Heart right ventricle (tissue), 16 donors: ENCODE data around the gene LAMA2. TPM values are rescaled to one million over a fixed set of nuclear protein-coding genes. Genes with fewer than 3 reads are reported as not detected.

Source experiments
- ATAC-seq, 8 donors: fragments of 200-7000 bp; cut with Tn5 transposase; one replicate each; pipeline ENCODE4 v1.9.1; 2020; ENCODE audit warnings: mild to moderate bottlenecking in 8 of 8, moderate library complexity in 8 of 8, moderate number of reproducible peaks in 1 of 8
- DNase-seq, 2 donors: peaks; one replicate each; pipeline ENCODE4 v3.0.0-alpha.2; 2020
- H3K27ac ChIP-seq, 10 donors: fragments of 200-600 bp; sonication (generic) in 2 of 10; one replicate each; pipeline versions ENCODE4 v1.5.0 to v1.8.0; 2020 to 2022; ENCODE audit warnings: mild to moderate bottlenecking in 3 of 10
- H3K27me3 ChIP-seq, 7 donors: fragments of 200-600 bp; one replicate each; pipeline ENCODE4 v1.8.0; 2021 to 2022; ENCODE audit warnings: mild to moderate bottlenecking in 2 of 7
- H3K36me3 ChIP-seq, 9 donors: fragments of 200-600 bp; sonication (generic) in 1 of 9; one replicate each; pipeline versions ENCODE4 v1.5.0 to v1.8.0; 2020 to 2022; ENCODE audit warnings: mild to moderate bottlenecking in 2 of 9
- H3K4me1 ChIP-seq, 9 donors: fragments of 200-600 bp; sonication (generic) in 1 of 9; one replicate each; pipeline versions ENCODE4 v1.5.0 to v1.8.0; 2020 to 2022; ENCODE audit warnings: mild to moderate bottlenecking in 4 of 9
- H3K4me3 ChIP-seq, 10 donors: fragments of 200-600 bp; sonication (generic) in 2 of 10; one replicate each; pipeline versions ENCODE4 v1.5.0 to v1.8.0; 2020 to 2022; ENCODE audit warnings: mild to moderate bottlenecking in 7 of 10, moderate library complexity in 2 of 10
- H3K9me3 ChIP-seq, 11 donors: fragments of 200-600 bp in 10 of 11; sonication (generic) in 2 of 11; one replicate each; pipeline versions ENCODE4 v1.5.0 to v1.8.0; 2013 to 2022; ENCODE audit warnings: mild to moderate bottlenecking in 2 of 11, control low read depth in 1 of 11, moderate library complexity in 1 of 11
- CTCF ChIP-seq, 9 donors: fragments of 200-600 bp; sonication (generic) in 2 of 9; IDR thresholded peaks; one replicate each; pipeline versions ENCODE4 v1.5.0 to v1.8.0; 2021 to 2022; ENCODE audit warnings: antibody characterized with exemption in 9 of 9, mild to moderate bottlenecking in 5 of 9, moderate library complexity in 1 of 9
- WGBS, 2 donors: extraction: QIAGEN DNeasy Blood & Tissue Kit; methylation state at CpG; one replicate each; pipeline ENCODE4 v1.1.7; 2013; ENCODE audit warnings: inconsistent platforms in 1 of 2; 5-methylcytosine and 5-hydroxymethylcytosine counted together
- intact Hi-C, 10 donors: fragments of 100-400 bp; cut with DNase I; formaldehyde crosslinking; loops; one replicate each; pipeline versions ENCODE4 v1.11.1 to v1.14.2; 2022
- polyA plus RNA-seq, 2 donors: library from polyadenylated mRNA; stranded (reverse); fragments of 200-250 nt; gene quantifications; one replicate each; pipeline ENCODE4 v1.2.3, GENCODE V29; 2013
- total RNA-seq, 10 donors: library from RNA; stranded (reverse); fragmentation: NEBNext Ultra II Directional in 3 of 10; extraction: Animal tissue kit (Norgen Biotek cat#: 25700) in 3 of 10; gene quantifications; one replicate each; pipeline versions ENCODE4 v1.2.1 to v1.2.4, GENCODE V29; 2021 to 2023
- donor health status: Arrhythmogenic right ventricular cardiomyopathy.
- donor health status: ischemic (EF 13 %, LVEDD 7.1; RV severe dilation, severe dysfunction).
- donor health status: healthy with polysubstance abuse.
- donor health status: DM: no; HTN: yes; CAD: no.
- donor health status: DM: no; HTN: no; CAD: no.
- donor health status: ischemic (EF 25% LVEDD 6.9; RV normal size, moderate dysfunction).
- donor health status: ischemic (EF 25% LVEDD 5.7; RV mildly dilated, moderate dysfunction).
- donor health status: healthy.
- donor health status: DM: yes; HTN: yes; CAD: no.
- donor health status: Ischemic cardiomyopathy.
- donor health status: ischemic (EF 35%, LVEDD 5.7; RV mildly dilated, moderate dysfunction).
- donor health status: nonischemic (EF 11% LVEDD 7.7; RV severe dilation, severe dysfunction).
- donor health status: DM: yes; HTN: yes; CAD: no.
- donor health status: PGD.
- donor health status: ischemic (EF 29% LVEDD 5.4; RV normal size, mild dysfunction).
- donor health status: nonischemic (EF 23%, LVEDD 6.1; RV moderate dilation, normal function).

The LAMA2 gene
- total and polyA plus RNA-seq, 12 donors = 31.1 to 293 (median 223) TPM

DNA sequence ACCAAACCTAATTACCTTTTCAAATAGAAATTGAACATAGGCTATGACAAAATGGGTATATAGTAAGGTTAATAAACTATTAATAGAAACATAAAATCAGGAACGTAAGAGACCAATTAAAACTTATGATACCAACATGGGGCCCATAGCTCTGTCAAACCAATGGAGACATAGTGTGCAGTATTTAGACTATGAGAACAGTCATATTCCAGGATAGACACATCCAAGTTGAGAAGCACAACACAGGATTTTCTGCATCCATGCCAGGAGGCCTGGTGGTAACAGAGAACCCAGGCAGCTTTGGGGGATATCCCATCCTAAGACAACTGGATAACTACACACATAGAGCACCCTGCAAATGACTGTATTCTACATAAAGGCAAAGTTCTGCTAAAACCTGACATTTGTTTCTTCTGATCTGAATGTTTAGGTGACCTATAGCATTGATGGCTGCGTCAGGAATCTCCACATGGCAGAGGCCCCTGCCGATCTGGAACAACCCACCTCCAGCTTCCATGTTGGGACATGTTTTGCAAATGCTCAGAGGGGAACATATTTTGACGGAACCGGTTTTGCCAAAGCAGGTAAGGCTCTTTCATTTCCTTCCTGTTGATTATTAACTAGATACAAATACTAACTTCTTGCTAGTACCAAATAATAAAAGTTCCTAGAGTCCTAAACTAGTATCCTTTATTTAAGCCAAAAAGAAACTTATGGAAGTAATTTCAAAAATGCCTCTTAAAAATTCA is 624.3 kb downstream of the LAMA2 start:
- no peak for TF ChIP-seq CTCF (IDR thresholded peaks at IDR 0.05)
- WGBS, 2 donors = 83 to 86% methylated on average over 5 of the region's 5 CpGs
- ATAC-seq (peak in 6 of 8 donors; percentile 23 to 51 (median 44)), DNase-seq (no peak)
- Histone ChIP-seq H3K4me1 (peaks cover 0 to 55% (median 17%) of the 10 kb centered on the region in 9 donors), H3K27ac (peak overlapping the region in 3 of 10 donors; percentile 17 to 47 (median 31)), H3K36me3 (peaks cover 0 to 96% (median 13%) of the 10 kb centered on the region in 9 donors), H3K9me3 (no peaks in the 10 kb centered on the region), H3K4me3 (no peak overlapping the region), H3K27me3 (no peaks in the 10 kb centered on the region)
- intact Hi-C loops = loop anchor here in 2 of 10 donors (10.0 kb wide), 2 partner anchors 68 to 228 kb away; no protein-coding TSS in a partner anchor

GRCh38 chr6:129507846-129508245 is 624.9 kb downstream of the LAMA2 start:
- intact Hi-C loops = loop anchor here in 2 of 10 donors (10.0 kb wide), 2 partner anchors 67 to 227 kb away; no protein-coding TSS in a partner anchor
- DNase-seq (no peak), ATAC-seq (no peak)
- WGBS, 2 donors = 39 to 44% methylated on average over 1 of the region's 1 CpG
- H3K4me3 ChIP-seq = no peak overlapping the region
- H3K4me1 ChIP-seq = peaks cover 0 to 49% (median 16%) of the 10 kb centered on the region in 9 donors
- H3K36me3 ChIP-seq = peaks cover 0 to 97% (median 19%) of the 10 kb centered on the region in 9 donors
- H3K27ac ChIP-seq = peak overlapping the region in 2 of 10 donors; percentile 17 to 47
- H3K27me3 ChIP-seq = no peaks in the 10 kb centered on the region
- no peaks in the 10 kb centered on the region for H3K9me3 ChIP-seq
- TF ChIP-seq CTCF (IDR thresholded peaks at IDR 0.05) = no peak

DNA sequence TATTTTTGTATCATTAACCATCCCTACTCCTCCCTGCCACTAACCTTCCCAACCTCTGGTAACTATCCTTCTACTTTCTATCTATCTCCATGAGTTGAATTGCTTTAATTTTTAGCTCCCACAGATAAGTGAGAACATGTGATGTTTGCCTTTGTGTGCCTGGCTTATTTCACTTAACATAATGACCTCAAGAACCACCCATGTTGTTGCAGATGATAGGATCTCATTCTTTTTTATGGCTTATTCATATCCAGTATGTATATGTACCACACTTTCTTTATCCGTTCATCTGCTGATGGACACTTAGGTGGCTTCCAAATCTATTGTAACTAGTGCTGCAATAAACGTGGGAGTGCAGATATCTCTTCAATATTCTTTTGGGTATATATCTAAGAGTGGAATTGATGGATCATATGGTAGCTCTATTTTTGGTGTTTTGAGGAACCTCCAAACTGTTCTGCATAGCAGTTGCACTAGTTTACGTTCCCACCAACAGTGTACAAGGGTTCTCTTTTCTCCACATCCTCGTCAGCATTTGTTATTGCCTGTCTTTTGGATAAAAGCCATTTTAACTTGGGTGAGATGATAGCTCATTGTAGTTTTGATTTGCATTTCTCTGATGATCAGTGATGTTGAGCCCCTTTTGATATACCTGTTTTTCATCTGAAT is 625.7 kb downstream of the LAMA2 start:
- Histone ChIP-seq H3K36me3 (peaks cover 0 to 97% (median 24%) of the 10 kb centered on the region in 9 donors), H3K27ac (peak overlapping the region in 1 of 10 donors; percentile 38), H3K27me3 (no peaks in the 10 kb centered on the region), H3K4me1 (peaks cover 0 to 41% (median 10%) of the 10 kb centered on the region in 9 donors), H3K4me3 (no peak overlapping the region), H3K9me3 (no peaks in the 10 kb centered on the region)
- ATAC-seq = peak in 5 of 8 donors; percentile 19 to 36 (median 32)
- intact Hi-C loops = loop anchor here in 2 of 10 donors (10.0 kb wide), 2 partner anchors 66 to 226 kb away; no protein-coding TSS in a partner anchor
- no peak for TF ChIP-seq CTCF (IDR thresholded peaks at IDR 0.05)
- no peak for DNase-seq
- 51 to 54% methylated on average over 4 of the region's 4 CpGs for WGBS, 2 donors

DNA sequence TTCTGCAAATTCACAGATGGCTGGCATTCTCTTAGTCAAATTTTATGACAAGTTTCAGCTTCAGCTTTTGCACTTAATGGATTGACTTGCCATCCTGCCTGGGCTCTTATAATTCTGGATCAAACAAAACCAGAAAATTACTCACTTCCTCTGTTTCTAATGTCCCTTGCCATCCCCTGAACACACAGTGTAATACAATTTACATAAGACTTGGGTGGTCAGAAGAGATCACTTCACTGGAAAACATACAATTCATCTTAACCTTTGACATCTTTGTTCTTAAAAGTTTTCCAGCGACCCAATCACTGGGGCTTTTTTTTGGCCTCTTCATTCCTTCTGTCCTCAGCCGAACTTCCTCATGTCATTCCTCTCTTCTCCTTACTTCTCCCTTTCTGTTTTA is 628.0 kb downstream of the LAMA2 start:
- DNase-seq = no peak
- Histone ChIP-seq H3K4me3 (no peak overlapping the region), H3K27ac (peak overlapping the region in 2 of 10 donors; percentile 8 to 13), H3K4me1 (peaks cover 0 to 32% (median 10%) of the 10 kb centered on the region in 9 donors), H3K36me3 (peaks cover 0 to 98% (median 36%) of the 10 kb centered on the region in 9 donors), H3K27me3 (no peaks in the 10 kb centered on the region), H3K9me3 (no peaks in the 10 kb centered on the region)
- WGBS, 2 donors = 71 to 76% methylated on average over 2 of the region's 2 CpGs
- intact Hi-C loops = no loop called here
- TF ChIP-seq CTCF (IDR thresholded peaks at IDR 0.05) = no peak
- peak in 1 of 8 donors; percentile 20 for ATAC-seq
